VCaP (cell line): ENCODE measurements around the gene ACTR5.

Source experiments
- H3K27ac ChIP-seq: fragments of 450-650 bp; 2 replicates; pipeline ENCODE4 v1.5.1; 2017
- TF ChIP-seq, protein P1 (sequence below): fragments of 450-650 bp; conservative IDR thresholded peaks from 2 replicates; pipeline ENCODE4 v1.5.1; 2017; ENCODE audit warnings: mild to moderate bottlenecking, moderate library complexity

Gene ACTR5

DNA sequence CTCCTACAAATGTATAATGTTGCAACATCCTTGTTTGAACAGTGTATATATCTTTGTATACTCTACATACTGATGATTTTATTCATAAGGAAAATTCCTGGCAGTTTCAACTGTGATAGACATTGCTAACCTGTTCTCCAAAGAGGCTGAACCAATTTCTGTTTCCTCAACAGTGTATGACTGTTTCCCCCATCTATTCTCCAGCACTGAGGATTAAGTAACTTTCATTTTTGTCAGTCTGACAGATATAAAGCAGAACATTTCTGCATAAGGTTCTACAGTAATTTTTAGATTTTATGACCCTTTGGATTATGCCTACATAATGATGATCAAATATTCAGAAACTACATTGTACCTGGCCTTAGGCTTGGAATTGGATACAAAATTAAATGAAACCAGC lies 67.2 kb downstream of the ACTR5 start:
- H3K27ac ChIP-seq, result no peak overlapping the region
- TF ChIP-seq, protein P1, sequence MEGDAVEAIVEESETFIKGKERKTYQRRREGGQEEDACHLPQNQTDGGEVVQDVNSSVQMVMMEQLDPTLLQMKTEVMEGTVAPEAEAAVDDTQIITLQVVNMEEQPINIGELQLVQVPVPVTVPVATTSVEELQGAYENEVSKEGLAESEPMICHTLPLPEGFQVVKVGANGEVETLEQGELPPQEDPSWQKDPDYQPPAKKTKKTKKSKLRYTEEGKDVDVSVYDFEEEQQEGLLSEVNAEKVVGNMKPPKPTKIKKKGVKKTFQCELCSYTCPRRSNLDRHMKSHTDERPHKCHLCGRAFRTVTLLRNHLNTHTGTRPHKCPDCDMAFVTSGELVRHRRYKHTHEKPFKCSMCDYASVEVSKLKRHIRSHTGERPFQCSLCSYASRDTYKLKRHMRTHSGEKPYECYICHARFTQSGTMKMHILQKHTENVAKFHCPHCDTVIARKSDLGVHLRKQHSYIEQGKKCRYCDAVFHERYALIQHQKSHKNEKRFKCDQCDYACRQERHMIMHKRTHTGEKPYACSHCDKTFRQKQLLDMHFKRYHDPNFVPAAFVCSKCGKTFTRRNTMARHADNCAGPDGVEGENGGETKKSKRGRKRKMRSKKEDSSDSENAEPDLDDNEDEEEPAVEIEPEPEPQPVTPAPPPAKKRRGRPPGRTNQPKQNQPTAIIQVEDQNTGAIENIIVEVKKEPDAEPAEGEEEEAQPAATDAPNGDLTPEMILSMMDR, result no peak

DNA sequence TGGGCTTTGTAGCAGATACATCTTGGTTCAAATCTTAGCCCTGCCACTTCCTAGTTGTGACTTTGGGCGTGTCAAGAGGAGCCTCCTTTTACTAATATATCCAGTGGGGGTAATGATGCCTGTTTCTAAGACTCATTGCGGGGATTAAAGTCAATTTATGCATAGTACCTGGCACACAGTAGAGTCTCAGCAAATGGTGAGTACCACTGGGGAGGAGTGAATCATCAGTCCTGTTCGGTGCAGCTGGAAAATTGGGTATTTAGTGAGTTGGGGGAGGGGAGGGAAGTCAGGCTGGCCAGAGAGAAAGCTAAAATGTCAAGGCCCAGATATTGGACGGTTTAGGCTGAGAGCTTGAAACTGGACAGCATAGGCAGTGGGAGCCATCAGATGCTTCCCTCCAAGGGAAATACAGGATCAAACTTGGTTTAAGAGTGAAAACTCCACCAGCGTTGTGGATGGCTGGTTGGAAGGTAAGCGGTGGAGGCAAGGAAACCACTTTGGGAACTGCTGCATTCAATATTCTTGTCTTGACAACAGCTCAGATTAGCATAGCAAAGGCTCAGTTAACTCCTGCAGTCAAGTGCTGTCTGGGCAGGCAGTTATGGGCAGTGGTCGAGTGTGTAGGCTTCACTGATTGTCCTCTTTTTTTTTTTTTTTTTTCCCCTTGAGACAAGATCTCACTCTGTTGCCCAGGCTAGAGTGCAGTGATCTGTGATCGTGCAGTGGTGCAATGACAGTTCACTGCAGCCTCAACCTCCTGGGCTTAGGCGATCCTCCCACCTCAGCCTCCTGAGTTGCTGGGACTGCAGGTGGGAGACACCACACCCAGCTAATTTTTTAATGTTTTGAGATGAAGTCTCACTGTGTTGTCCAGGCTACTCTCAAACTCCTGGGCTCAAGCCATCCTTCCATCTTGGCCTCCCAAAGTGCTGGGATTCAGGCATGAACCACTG lies 70.1 kb downstream of the ACTR5 start:
- no peak overlapping the region for H3K27ac ChIP-seq
- TF ChIP-seq, protein P1, result no peak
